ENCODE results near the gene LTBP3. TPM values are rescaled to one million over a fixed set of nuclear protein-coding genes. Genes with fewer than 3 reads are reported as not detected.

Gene LTBP3
- total and polyA plus RNA-seq, 9 of the 15 experiments (the other 6 are each of a cell fraction or from before 2014, with no cell fraction given), result 0.06 to 20.5 (median 4.8) TPM

DNA sequence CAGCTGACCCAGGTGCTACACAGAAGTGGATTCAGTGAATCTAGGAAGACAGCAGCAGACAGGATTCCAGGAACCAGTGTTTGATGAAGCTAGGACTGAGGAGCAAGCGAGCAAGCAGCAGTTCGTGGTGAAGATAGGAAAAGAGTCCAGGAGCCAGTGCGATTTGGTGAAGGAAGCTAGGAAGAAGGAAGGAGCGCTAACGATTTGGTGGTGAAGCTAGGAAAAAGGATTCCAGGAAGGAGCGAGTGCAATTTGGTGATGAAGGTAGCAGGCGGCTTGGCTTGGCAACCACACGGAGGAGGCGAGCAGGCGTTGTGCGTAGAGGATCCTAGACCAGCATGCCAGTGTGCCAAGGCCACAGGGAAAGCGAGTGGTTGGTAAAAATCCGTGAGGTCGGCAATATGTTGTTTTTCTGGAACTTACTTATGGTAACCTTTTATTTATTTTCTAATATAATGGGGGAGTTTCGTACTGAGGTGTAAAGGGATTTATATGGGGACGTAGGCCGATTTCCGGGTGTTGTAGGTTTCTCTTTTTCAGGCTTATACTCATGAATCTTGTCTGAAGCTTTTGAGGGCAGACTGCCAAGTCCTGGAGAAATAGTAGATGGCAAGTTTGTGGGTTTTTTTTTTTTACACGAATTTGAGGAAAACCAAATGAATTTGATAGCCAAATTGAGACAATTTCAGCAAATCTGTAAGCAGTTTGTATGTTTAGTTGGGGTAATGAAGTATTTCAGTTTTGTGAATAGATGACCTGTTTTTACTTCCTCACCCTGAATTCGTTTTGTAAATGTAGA, 57.6 kb downstream of the LTBP3 start (continued):
- TF ChIP-seq, protein P1, sequence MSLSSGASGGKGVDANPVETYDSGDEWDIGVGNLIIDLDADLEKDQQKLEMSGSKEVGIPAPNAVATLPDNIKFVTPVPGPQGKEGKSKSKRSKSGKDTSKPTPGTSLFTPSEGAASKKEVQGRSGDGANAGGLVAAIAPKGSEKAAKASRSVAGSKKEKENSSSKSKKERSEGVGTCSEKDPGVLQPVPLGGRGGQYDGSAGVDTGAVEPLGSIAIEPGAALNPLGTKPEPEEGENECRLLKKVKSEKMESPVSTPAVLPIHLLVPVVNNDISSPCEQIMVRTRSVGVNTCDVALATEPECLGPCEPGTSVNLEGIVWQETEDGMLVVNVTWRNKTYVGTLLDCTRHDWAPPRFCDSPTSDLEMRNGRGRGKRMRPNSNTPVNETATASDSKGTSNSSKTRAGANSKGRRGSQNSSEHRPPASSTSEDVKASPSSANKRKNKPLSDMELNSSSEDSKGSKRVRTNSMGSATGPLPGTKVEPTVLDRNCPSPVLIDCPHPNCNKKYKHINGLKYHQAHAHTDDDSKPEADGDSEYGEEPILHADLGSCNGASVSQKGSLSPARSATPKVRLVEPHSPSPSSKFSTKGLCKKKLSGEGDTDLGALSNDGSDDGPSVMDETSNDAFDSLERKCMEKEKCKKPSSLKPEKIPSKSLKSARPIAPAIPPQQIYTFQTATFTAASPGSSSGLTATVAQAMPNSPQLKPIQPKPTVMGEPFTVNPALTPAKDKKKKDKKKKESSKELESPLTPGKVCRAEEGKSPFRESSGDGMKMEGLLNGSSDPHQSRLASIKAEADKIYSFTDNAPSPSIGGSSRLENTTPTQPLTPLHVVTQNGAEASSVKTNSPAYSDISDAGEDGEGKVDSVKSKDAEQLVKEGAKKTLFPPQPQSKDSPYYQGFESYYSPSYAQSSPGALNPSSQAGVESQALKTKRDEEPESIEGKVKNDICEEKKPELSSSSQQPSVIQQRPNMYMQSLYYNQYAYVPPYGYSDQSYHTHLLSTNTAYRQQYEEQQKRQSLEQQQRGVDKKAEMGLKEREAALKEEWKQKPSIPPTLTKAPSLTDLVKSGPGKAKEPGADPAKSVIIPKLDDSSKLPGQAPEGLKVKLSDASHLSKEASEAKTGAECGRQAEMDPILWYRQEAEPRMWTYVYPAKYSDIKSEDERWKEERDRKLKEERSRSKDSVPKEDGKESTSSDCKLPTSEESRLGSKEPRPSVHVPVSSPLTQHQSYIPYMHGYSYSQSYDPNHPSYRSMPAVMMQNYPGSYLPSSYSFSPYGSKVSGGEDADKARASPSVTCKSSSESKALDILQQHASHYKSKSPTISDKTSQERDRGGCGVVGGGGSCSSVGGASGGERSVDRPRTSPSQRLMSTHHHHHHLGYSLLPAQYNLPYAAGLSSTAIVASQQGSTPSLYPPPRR (CRISPR knock-in tag; IDR thresholded peaks at IDR 0.05; ENCODE audit: borderline replicate concordance), result 0 out of 2 replicates have a peak, but pooled peaks have one; percentile 22
- peak; percentile 87; the same call in 1 of the 2 replicates for TF ChIP-seq ZNF830 (CRISPR knock-in tag; IDR thresholded peaks at IDR 0.05)
- no peak for TF ChIP-seq TSC22D4 (tag; IDR thresholded peaks at IDR 0.05)
- TF ChIP-seq, protein P2, sequence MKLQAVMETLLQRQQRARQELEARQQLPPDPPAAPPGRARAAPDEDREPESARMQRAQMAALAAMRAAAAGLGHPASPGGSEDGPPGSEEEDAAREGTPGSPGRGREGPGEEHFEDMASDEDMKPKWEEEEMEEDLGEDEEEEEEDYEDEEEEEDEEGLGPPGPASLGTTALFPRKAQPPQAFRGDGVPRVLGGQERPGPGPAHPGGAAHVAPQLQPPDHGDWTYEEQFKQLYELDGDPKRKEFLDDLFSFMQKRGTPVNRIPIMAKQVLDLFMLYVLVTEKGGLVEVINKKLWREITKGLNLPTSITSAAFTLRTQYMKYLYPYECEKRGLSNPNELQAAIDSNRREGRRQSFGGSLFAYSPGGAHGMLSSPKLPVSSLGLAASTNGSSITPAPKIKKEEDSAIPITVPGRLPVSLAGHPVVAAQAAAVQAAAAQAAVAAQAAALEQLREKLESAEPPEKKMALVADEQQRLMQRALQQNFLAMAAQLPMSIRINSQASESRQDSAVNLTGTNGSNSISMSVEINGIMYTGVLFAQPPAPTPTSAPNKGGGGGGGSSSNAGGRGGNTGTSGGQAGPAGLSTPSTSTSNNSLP (IDR thresholded peaks at IDR 0.05; ENCODE audit: borderline replicate concordance, low read depth, low read length), result no peak
- TF ChIP-seq, protein P3, sequence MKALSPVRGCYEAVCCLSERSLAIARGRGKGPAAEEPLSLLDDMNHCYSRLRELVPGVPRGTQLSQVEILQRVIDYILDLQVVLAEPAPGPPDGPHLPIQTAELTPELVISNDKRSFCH (CRISPR knock-in tag; IDR thresholded peaks at IDR 0.05), result no peak
- TF ChIP-seq, protein P3 (tag; IDR thresholded peaks at IDR 0.05), result peak; percentile 86; the same call in 1 of the 2 replicates
- TF ChIP-seq, protein P4, sequence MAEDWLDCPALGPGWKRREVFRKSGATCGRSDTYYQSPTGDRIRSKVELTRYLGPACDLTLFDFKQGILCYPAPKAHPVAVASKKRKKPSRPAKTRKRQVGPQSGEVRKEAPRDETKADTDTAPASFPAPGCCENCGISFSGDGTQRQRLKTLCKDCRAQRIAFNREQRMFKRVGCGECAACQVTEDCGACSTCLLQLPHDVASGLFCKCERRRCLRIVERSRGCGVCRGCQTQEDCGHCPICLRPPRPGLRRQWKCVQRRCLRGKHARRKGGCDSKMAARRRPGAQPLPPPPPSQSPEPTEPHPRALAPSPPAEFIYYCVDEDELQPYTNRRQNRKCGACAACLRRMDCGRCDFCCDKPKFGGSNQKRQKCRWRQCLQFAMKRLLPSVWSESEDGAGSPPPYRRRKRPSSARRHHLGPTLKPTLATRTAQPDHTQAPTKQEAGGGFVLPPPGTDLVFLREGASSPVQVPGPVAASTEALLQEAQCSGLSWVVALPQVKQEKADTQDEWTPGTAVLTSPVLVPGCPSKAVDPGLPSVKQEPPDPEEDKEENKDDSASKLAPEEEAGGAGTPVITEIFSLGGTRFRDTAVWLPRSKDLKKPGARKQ (CRISPR knock-in tag; IDR thresholded peaks at IDR 0.05), result no peak
- peak; percentile 56; the same call in 1 of the 2 replicates for TF ChIP-seq MTA3 (IDR thresholded peaks at IDR 0.05; ENCODE audit: borderline replicate concordance)
- no peak for TF ChIP-seq ZNF699 (CRISPR knock-in tag; IDR thresholded peaks at IDR 0.05; ENCODE audit: insufficient replicate concordance)
- TF ChIP-seq, protein P5, sequence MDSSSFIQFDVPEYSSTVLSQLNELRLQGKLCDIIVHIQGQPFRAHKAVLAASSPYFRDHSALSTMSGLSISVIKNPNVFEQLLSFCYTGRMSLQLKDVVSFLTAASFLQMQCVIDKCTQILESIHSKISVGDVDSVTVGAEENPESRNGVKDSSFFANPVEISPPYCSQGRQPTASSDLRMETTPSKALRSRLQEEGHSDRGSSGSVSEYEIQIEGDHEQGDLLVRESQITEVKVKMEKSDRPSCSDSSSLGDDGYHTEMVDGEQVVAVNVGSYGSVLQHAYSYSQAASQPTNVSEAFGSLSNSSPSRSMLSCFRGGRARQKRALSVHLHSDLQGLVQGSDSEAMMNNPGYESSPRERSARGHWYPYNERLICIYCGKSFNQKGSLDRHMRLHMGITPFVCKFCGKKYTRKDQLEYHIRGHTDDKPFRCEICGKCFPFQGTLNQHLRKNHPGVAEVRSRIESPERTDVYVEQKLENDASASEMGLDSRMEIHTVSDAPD (CRISPR knock-in tag; IDR thresholded peaks at IDR 0.05), result no peak
- TF ChIP-seq ZKSCAN3 (CRISPR knock-in tag; IDR thresholded peaks at IDR 0.05), result no peak
- TF ChIP-seq GATAD2A (IDR thresholded peaks at IDR 0.05), result no peak
- TF ChIP-seq GATA2 (CRISPR knock-in tag; IDR thresholded peaks at IDR 0.05), result no peak
- no peak for TF ChIP-seq ZNF146 (CRISPR knock-in tag; IDR thresholded peaks at IDR 0.05; ENCODE audit: unreplicated experiment)
- TF ChIP-seq RB1 (IDR thresholded peaks at IDR 0.05; ENCODE audit: low read depth), result no peak
